SK-N-SH treated with all-trans-retinoic acid at 6 μM for 48 hours (cell line): ENCODE data around the gene KLF15.

ENCODE experiments used
- ATAC-seq: fragments of 200-7000 bp; cut with Tn5 transposase; 3 replicates; pipeline ENCODE4 v1.9.1; 2020; ENCODE audit warnings: mild to moderate bottlenecking, moderate library complexity
- ARNTL ChIP-seq: fragments of 450-650 bp; formaldehyde crosslinking; IDR thresholded peaks from 2 replicates; pipeline ENCODE4 v1.5.0; 2020; ENCODE audit warnings: low read depth, mild to moderate bottlenecking, moderate library complexity, borderline replicate concordance
- BACH2 ChIP-seq: fragments of 250-450 bp; sonication (Bioruptor Pico); IDR thresholded peaks from 2 replicates; pipeline ENCODE4 v1.9.0; 2021; ENCODE audit warnings: mild to moderate bottlenecking, borderline replicate concordance
- CREB5 ChIP-seq: fragments of 250-450 bp; sonication (Bioruptor Pico); IDR thresholded peaks from 2 replicates; pipeline ENCODE4 v1.5.1; 2020; ENCODE audit warnings: low read depth, mild to moderate bottlenecking, moderate library complexity
- CSRNP3 ChIP-seq: fragments of 250-450 bp; sonication (Bioruptor Pico); IDR thresholded peaks from 2 replicates; pipeline ENCODE4 v1.5.1; 2021; ENCODE audit warnings: mild to moderate bottlenecking, moderate library complexity
- ESRRG ChIP-seq: fragments of 250-450 bp; sonication (Bioruptor Pico); IDR thresholded peaks from 2 replicates; pipeline ENCODE4 v1.6.1; 2021; ENCODE audit warnings: mild to moderate bottlenecking
- ISL1 ChIP-seq: fragments of 250-450 bp; sonication (Bioruptor Pico); IDR thresholded peaks from 2 replicates; pipeline ENCODE4 v2.1.2; 2022; ENCODE audit warnings: mild to moderate bottlenecking, moderate library complexity
- OSR1 ChIP-seq: fragments of 250-450 bp; sonication (Bioruptor Pico); IDR thresholded peaks from 2 replicates; pipeline ENCODE4 v1.8.0; 2022; ENCODE audit warnings: moderate library complexity, mild to moderate bottlenecking, inconsistent platforms
- PATZ1 ChIP-seq: fragments of 250-450 bp; sonication (Bioruptor Pico); IDR thresholded peaks from 2 replicates; pipeline ENCODE4 v1.8.0; 2020; ENCODE audit warnings: mild to moderate bottlenecking, moderate library complexity, borderline replicate concordance
- POU6F1 ChIP-seq: fragments of 250-450 bp; sonication (Bioruptor Pico); IDR thresholded peaks from 2 replicates; pipeline ENCODE4 v1.8.0; 2021; ENCODE audit warnings: low read depth, mild to moderate bottlenecking, moderate library complexity, borderline replicate concordance
- PPARA ChIP-seq: fragments of 250-450 bp; sonication (Bioruptor Pico); IDR thresholded peaks from 2 replicates; pipeline ENCODE4 v1.5.0; 2020; ENCODE audit warnings: mild to moderate bottlenecking, borderline replicate concordance
- RARB ChIP-seq: fragments of 250-450 bp; sonication (Bioruptor Pico); IDR thresholded peaks from 2 replicates; pipeline ENCODE4 v1.8.0; 2021; ENCODE audit warnings: mild to moderate bottlenecking, moderate library complexity
- SNAI2 ChIP-seq: fragments of 250-450 bp; sonication (Bioruptor Pico); IDR thresholded peaks from 2 replicates; pipeline ENCODE4 v1.5.0; 2020; ENCODE audit warnings: mild to moderate bottlenecking, moderate library complexity
- TCF4 ChIP-seq: fragments of 250-450 bp; sonication (Bioruptor Pico); IDR thresholded peaks from 2 replicates; pipeline ENCODE4 v1.8.0; 2021; ENCODE audit warnings: mild to moderate bottlenecking, moderate library complexity, borderline replicate concordance
- TOX ChIP-seq: fragments of 250-450 bp; sonication (Bioruptor Pico); IDR thresholded peaks from 2 replicates; pipeline ENCODE4 v1.8.0; 2021; ENCODE audit warnings: mild to moderate bottlenecking, moderate library complexity, borderline replicate concordance
- ZC3H10 ChIP-seq: fragments of 250-450 bp; sonication (Bioruptor Pico); IDR thresholded peaks from 2 replicates; pipeline ENCODE4 v1.5.1; 2021; ENCODE audit warnings: mild to moderate bottlenecking, moderate library complexity
- ZFP3 ChIP-seq: fragments of 250-450 bp; sonication (Bioruptor Pico); IDR thresholded peaks from 2 replicates; pipeline ENCODE4 v1.5.0; 2020; ENCODE audit warnings: mild to moderate bottlenecking, moderate library complexity
- ZFP30 ChIP-seq: fragments of 450-650 bp; formaldehyde crosslinking; IDR thresholded peaks from 2 replicates; pipeline ENCODE4 v1.5.0; 2022; ENCODE audit warnings: mild to moderate bottlenecking, moderate library complexity
- ZNF565 ChIP-seq: fragments of 450-650 bp; formaldehyde crosslinking; conservative IDR thresholded peaks from 2 replicates; pipeline ENCODE4 v1.5.0; 2020; ENCODE audit warnings: low read depth, mild to moderate bottlenecking, moderate library complexity
- ZNF70 ChIP-seq: fragments of 450-650 bp; formaldehyde crosslinking; IDR thresholded peaks from 2 replicates; pipeline ENCODE4 v1.5.0; 2020; ENCODE audit warnings: mild to moderate bottlenecking, moderate library complexity
- TF ChIP-seq, protein P1 (sequence below): fragments of 250-450 bp; sonication (Bioruptor Pico); IDR thresholded peaks from 2 replicates; pipeline ENCODE4 v1.5.0; 2020; ENCODE audit warnings: mild to moderate bottlenecking, moderate library complexity

KLF15 gene

DNA sequence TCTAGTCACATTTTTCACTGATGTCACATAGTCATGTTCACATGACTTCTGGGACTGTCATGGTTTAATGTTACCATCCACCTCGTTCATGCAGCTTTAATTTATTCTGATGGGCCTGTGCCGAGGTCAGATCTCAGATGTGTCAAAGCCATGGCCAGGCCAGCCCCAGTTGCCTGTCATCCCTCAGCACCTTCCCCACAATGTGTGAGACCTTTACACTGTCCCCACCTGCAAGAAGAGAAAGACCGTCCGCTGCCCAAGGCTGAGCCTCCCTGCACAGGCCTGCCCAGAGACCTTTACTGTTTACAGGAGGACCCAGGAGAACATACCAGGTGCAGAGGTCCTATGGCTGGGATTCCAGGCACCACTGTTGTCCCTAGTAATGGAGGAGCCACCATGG, 12.8 kb upstream of the KLF15 start (continued):
- TF ChIP-seq CREB5 (CRISPR knock-in tag) (no peak), RARB (CRISPR knock-in tag) (no peak), ZFP30 (CRISPR knock-in tag) (no peak), ZNF70 (CRISPR knock-in tag) (no peak), ARNTL (no peak)
- TF ChIP-seq, all 23 proteins: peak for 0

- TF ChIP-seq ESRRG (CRISPR knock-in tag) (no peak), ZC3H10 (CRISPR knock-in tag) (no peak), BACH2 (CRISPR knock-in tag) (no peak), CREB5 (CRISPR knock-in tag) (no peak), ZNF565 (CRISPR knock-in tag) (no peak)
- TF ChIP-seq, all 23 proteins: peak for 0
- no peak for ATAC-seq
These were observed 12.3 kb upstream of the KLF15 start for GRCh38 chr3:126369490-126369889.

- no peak for ATAC-seq
- no peak for TF ChIP-seq ESRRG (CRISPR knock-in tag)
- TF ChIP-seq ZNF70 (CRISPR knock-in tag), result no peak
- TF ChIP-seq CSRNP3 (CRISPR knock-in tag), result no peak
- no peak for TF ChIP-seq SNAI2 (CRISPR knock-in tag)
- no peak for TF ChIP-seq ZFP30 (CRISPR knock-in tag)
- TF ChIP-seq ZFP3, result no peak
- no peak for TF ChIP-seq ISL1 (CRISPR knock-in tag)
- TF ChIP-seq, protein P1, sequence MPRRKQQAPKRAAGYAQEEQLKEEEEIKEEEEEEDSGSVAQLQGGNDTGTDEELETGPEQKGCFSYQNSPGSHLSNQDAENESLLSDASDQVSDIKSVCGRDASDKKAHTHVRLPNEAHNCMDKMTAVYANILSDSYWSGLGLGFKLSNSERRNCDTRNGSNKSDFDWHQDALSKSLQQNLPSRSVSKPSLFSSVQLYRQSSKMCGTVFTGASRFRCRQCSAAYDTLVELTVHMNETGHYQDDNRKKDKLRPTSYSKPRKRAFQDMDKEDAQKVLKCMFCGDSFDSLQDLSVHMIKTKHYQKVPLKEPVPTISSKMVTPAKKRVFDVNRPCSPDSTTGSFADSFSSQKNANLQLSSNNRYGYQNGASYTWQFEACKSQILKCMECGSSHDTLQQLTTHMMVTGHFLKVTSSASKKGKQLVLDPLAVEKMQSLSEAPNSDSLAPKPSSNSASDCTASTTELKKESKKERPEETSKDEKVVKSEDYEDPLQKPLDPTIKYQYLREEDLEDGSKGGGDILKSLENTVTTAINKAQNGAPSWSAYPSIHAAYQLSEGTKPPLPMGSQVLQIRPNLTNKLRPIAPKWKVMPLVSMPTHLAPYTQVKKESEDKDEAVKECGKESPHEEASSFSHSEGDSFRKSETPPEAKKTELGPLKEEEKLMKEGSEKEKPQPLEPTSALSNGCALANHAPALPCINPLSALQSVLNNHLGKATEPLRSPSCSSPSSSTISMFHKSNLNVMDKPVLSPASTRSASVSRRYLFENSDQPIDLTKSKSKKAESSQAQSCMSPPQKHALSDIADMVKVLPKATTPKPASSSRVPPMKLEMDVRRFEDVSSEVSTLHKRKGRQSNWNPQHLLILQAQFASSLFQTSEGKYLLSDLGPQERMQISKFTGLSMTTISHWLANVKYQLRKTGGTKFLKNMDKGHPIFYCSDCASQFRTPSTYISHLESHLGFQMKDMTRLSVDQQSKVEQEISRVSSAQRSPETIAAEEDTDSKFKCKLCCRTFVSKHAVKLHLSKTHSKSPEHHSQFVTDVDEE (CRISPR knock-in tag), result no peak
- TF ChIP-seq PATZ1 (CRISPR knock-in tag), result no peak
- no peak for TF ChIP-seq TCF4 (CRISPR knock-in tag)
- no peak for TF ChIP-seq RARB (CRISPR knock-in tag)
These were observed 10.2 kb upstream of the KLF15 start for GRCh38 chr3:126367316-126367805.

DNA sequence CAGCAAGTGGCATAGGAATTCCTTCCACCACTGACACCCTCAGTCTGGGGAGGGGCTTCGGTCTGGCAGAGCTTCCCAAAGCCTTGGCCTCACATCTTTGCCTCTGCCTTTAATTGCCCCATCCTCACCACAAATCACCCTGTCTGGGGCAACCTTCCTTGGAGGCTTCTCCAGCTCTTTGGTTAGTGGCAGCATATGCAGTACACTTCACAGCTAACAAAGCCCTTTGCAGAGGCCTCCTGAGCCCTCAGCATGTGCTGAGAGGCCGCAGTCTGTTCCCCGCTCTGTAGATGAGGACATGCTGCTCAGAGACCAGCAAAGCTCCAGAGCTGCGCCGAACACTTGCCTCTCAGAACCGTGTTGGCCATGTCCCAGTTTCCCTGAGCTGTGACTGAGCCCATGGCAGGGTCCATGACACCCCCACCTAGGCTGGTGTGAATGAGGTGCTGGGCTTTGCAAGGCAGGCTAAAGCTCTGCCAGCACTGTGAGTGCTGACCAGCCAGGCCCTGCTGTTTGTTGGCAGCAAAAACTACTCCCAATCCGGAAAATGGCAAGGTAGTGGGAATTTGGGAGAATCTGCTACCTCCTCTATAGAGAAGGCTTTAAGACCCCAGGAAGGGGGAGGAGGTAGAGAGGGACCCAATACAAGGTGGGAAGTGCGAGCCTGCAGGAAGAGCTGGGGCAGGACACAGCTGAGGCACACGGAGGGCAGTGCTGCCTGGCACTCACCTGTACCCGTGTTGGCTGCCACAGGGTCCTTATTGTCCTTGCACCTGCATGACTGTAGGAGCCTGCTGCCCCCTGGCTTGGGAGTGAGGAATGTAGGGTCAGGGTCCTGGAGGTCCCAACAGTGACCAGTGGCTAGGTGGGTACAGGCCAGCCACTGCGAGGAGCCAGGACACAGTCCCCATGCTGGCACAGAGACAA, 8.4 kb upstream of the KLF15 start:
- no peak for ATAC-seq
- TF ChIP-seq ISL1 (CRISPR knock-in tag) (no peak), ZFP30 (CRISPR knock-in tag) (no peak), ARNTL (no peak), PATZ1 (CRISPR knock-in tag) (no peak), PPARA (no peak), OSR1 (CRISPR knock-in tag) (no peak), POU6F1 (CRISPR knock-in tag) (no peak), TOX (CRISPR knock-in tag) (no peak), CSRNP3 (CRISPR knock-in tag) (no peak)
